ENCODE measurements around the gene ASB2. TPM values are rescaled to one million over a fixed set of nuclear protein-coding genes. Genes with fewer than 3 reads are reported as not detected.

The ASB2 gene
- total and polyA plus RNA-seq, 2 of the 8 experiments (the other 6 are each of a cell fraction or from before 2014, with no cell fraction given) = 1.0 to 2.1 TPM

GRCh38 chr14:93884950-93885349 is 91.4 kb downstream of the ASB2 start:
- Histone ChIP-seq H4K5ac (ENCODE audit: insufficient read length, low read depth, low read length) (no peak overlapping the region), H2BK15ac (ENCODE audit: low read length) (no peak overlapping the region), H3K14ac (ENCODE audit: insufficient read length) (no peak overlapping the region), H3K27me3 (replicated peaks in 1 of 4; ENCODE audit: control insufficient read depth in 3 of 4, extremely low read depth in 1 of 4, insufficient read depth in 3 of 4, low read length in 3 of 4) (no peaks in the 10 kb centered on the region; a peak in 1 of 7 replicates), H4K20me1 (replicated peaks in 1 of 2; ENCODE audit: control insufficient read depth in 1 of 2, insufficient read depth in 2 of 2, low read length in 2 of 2) (no peaks in the 10 kb centered on the region), H2BK120ac (replicated peaks; ENCODE audit: low read depth, low read length) (no peak overlapping the region), H3K36me3 (ENCODE audit: control insufficient read depth in 2 of 4, insufficient read depth in 4 of 4, low read length in 3 of 4) (no peaks in the 10 kb centered on the region), H3K23ac (ENCODE audit: insufficient read length) (no peak overlapping the region), H3K4ac (replicated peaks; ENCODE audit: insufficient read length, low read depth, low read length) (no peak overlapping the region), H4K8ac (ENCODE audit: extremely low read depth, insufficient read depth, low read length) (no peak overlapping the region), H3K27ac (ENCODE audit: low read depth, low read length) (no peak overlapping the region), H3K4me2 (ENCODE audit: insufficient read depth in 1 of 2, low read depth in 2 of 2, low read length in 2 of 2) (no peak overlapping the region), H3K79me1 (ENCODE audit: low read depth, low read length) (no peaks in the 10 kb centered on the region), H2BK12ac (ENCODE audit: low read depth, low read length) (no peak overlapping the region), H2AK5ac (ENCODE audit: low read depth, low read length) (no peak overlapping the region), H2BK20ac (ENCODE audit: low read length) (0 out of 2 replicates have a peak overlapping the region, but pooled peaks have one; percentile 13), H2BK5ac (ENCODE audit: low read depth, low read length) (no peak overlapping the region), H3K4me3 (ENCODE audit: extremely low read depth in 1 of 4, insufficient read depth in 2 of 4, low read depth in 3 of 4, low read length in 4 of 4) (no peak overlapping the region), H3K18ac (ENCODE audit: extremely low read depth, low read length) (no peak overlapping the region), H3K9me3 (ENCODE audit: insufficient read depth in 2 of 2, low read depth in 1 of 2, low read length in 1 of 2) (0 out of 4 replicates have a peak, but pooled peaks cover 0 to 4% of the 10 kb centered on the region in 2 experiments), H3K23me2 (ENCODE audit: low read depth, low read length) (0 out of 2 replicates have a peak, but pooled peaks cover 2% of the 10 kb centered on the region), H3K9ac (replicated peaks in 1 of 4; ENCODE audit: extremely low read depth in 1 of 4, low read depth in 3 of 4, low read length in 3 of 4) (no peak overlapping the region), H3K56ac (replicated peaks; ENCODE audit: insufficient read length, low read depth, low read length) (no peak overlapping the region), H2AFZ (ENCODE audit: low read length) (no peak overlapping the region), H3K4me1 (replicated peaks in 1 of 4; ENCODE audit: control insufficient read depth in 3 of 4, insufficient read depth in 4 of 4, low read length in 3 of 4) (peaks cover 0 to 3% (median 0%) of the 10 kb centered on the region in 4 experiments; a peak in 3 of 7 replicates), H4K91ac (replicated peaks; ENCODE audit: insufficient read length, low read length) (no peak overlapping the region), H3K79me2 (ENCODE audit: control insufficient read depth in 1 of 2, insufficient read depth in 2 of 2, low read length in 2 of 2) (no peaks in the 10 kb centered on the region)
- POLR2A ChIA-PET (ENCODE audit: partially characterized antibody) = no interaction called here
- 86% methylated on average over 1 of the region's 1 CpG; no CpG with 5 or more reads in 1 of the 2 experiments for WGBS, 2 experiments (ENCODE audit: extremely low coverage in 1 of 2, insufficient coverage in 1 of 2, insufficient read length in 1 of 2, insufficient replicate concordance in 2 of 2, low coverage in 1 of 2, low lambda C conversion rate in 2 of 2, missing lambda C conversion rate in 1 of 2)
- CTCF ChIA-PET (ENCODE audit: partially characterized antibody) = interaction anchor here (0.9 to 2.3 kb wide), 6 partner anchors 8 to 236 kb away, joined by 3 to 13 read pairs (median 4); partner anchors contain the start of gene PRIMA1
- no peak for TF ChIP-seq SP4 (IDR thresholded peaks at IDR 0.05; ENCODE audit: low read length)
- TF ChIP-seq JUN (IDR thresholded peaks at IDR 0.05; ENCODE audit: low read depth, low read length) = no peak
- no peak for TF ChIP-seq SIRT6 (IDR thresholded peaks at IDR 0.05; ENCODE audit: low read length)
- no peak for TF ChIP-seq SIX5 (IDR thresholded peaks at IDR 0.05; ENCODE audit: low read depth, low read length)
- no peak for TF ChIP-seq RBBP5 (IDR thresholded peaks at IDR 0.05; ENCODE audit: borderline replicate concordance, low read depth, low read length)
- DNase-seq (ENCODE audit: low read depth in 1 of 2, low spot score in 2 of 2) (no peak), FAIRE-seq (no peak)
